OCI-LY3 (cell line): Measurements from ENCODE around the gene ASPRV1.

Source experiments
- H2AFZ ChIP-seq: fragments of 200-600, 300-600 bp; shearing (Covaris generic); 2 replicates; pipeline ENCODE4 v1.6.0; 2014; ENCODE audit warnings: antibody characterized with exemption, low read depth, low read length
- H3K27ac ChIP-seq: fragments of 200-600, 300-600 bp; sonication (generic); 2 replicates; pipeline ENCODE4 v1.5.1; 2014; ENCODE audit warnings: mild to moderate bottlenecking, low read length, moderate library complexity, mixed read lengths
- H3K27me3 ChIP-seq: fragments of 200-600, 300-600 bp; sonication (generic); 2 replicates; pipeline ENCODE4 v1.6.1; 2014; ENCODE audit warnings: low read depth, low read length, mixed read lengths
- H3K36me3 ChIP-seq: fragments of 200-600, 300-600 bp; sonication (generic); replicated peaks from 2 replicates; pipeline ENCODE3; 2014; ENCODE audit warnings: low read depth, low read length, mixed read lengths
- H3K4me1 ChIP-seq: fragments of 300-600, 200-600 bp; sonication (generic); 2 replicates; pipeline ENCODE4 v1.6.1; 2014; ENCODE audit warnings: low read length, mixed read lengths
- H3K4me2 ChIP-seq: fragments of 200-600, 300-600 bp; sonication (generic); 2 replicates; pipeline ENCODE4 v1.6.1; 2014; ENCODE audit warnings: low read length, mixed read lengths
- H3K4me3 ChIP-seq: fragments of 300-600, 200-600 bp; sonication (generic); 2 replicates; pipeline ENCODE4 v1.5.1; 2014; ENCODE audit warnings: antibody characterized with exemption, mild to moderate bottlenecking, low read length, moderate library complexity
- H3K79me2 ChIP-seq: fragments of 300-600, 200-600 bp; shearing (Covaris generic); 2 replicates; pipeline ENCODE4 v1.6.1; 2014; ENCODE audit warnings: mild to moderate bottlenecking, low read length, mixed read lengths
- H3K9ac ChIP-seq: fragments of 300-600, 200-600 bp; shearing (Covaris generic); 2 replicates; pipeline ENCODE4 v1.6.0; 2014; ENCODE audit warnings: mild to moderate bottlenecking, low read length, moderate library complexity
- H3K9me3 ChIP-seq: fragments of 200-600, 300-600 bp; shearing (Covaris generic); 2 replicates; pipeline ENCODE4 v1.6.1; 2014; ENCODE audit warnings: low read length, mixed read lengths; ENCODE audit not compliant: insufficient read depth
- H4K20me1 ChIP-seq: fragments of 200-600, 300-600 bp; sonication (generic); 2 replicates; pipeline ENCODE4 v1.6.1; 2016; ENCODE audit warnings: low read length, mixed read lengths; ENCODE audit not compliant: insufficient read depth
- CTCF ChIP-seq: fragments of 200-600, 300-600 bp; sonication (generic); IDR thresholded peaks from 2 replicates; pipeline ENCODE4 v1.5.1; 2014; ENCODE audit warnings: antibody characterized with exemption, low read length, low read depth
- EZH2phosphoT487 ChIP-seq: fragments of 200-600 bp; shearing (Covaris generic); IDR thresholded peaks from 2 replicates; pipeline ENCODE4 v1.6.1; 2018; ENCODE audit warnings: antibody characterized with exemption, mixed run types, low read depth

ASPRV1 gene

DNA sequence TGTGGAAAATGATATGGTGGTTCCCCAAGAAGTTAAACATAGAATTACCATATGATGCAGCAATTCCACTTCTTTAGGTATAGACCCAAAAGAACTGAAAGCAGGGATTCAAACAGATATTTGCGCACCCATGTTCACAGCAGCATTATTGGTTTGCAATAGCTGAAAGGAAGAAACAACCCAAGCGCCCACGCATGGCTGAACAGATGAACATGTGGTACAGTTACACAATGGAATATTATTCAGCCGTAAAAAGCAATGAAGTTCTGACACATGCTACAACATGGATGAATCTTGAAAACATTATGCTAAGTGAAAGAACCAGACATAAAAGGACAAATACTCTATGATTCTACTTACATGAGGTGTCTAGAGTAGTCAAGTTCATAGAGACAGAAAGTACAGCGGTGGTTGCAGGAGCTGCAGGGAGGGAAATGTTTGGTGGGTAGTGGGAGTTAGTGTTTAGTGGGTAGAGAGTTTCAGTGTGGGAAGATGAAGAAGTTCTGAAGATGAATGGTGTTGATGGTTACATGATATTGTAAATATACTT, 26.7 kb upstream of the ASPRV1 start:
- no peaks in the 10 kb centered on the region for H3K9me3 ChIP-seq
- H3K4me3 ChIP-seq: no peak overlapping the region
- TF ChIP-seq EZH2phosphoT487 (no peak), CTCF (no peak)
- H4K20me1 ChIP-seq: no peaks in the 10 kb centered on the region
- H2AFZ ChIP-seq: no peak overlapping the region
- H3K27ac ChIP-seq: no peak overlapping the region
- no peaks in the 10 kb centered on the region for H3K36me3 ChIP-seq
- no peaks in the 10 kb centered on the region for H3K27me3 ChIP-seq
- H3K4me1 ChIP-seq: no peaks in the 10 kb centered on the region
- H3K79me2 ChIP-seq: no peaks in the 10 kb centered on the region
- H3K9ac ChIP-seq: no peak overlapping the region
- H3K4me2 ChIP-seq: no peak overlapping the region

GRCh38 chr2:69986691-69987090, 25.3 kb upstream of the ASPRV1 start:
- H2AFZ ChIP-seq: no peak overlapping the region
- H3K4me3 ChIP-seq: no peak overlapping the region
- H3K79me2 ChIP-seq: no peaks in the 10 kb centered on the region
- no peak overlapping the region for H3K4me2 ChIP-seq
- H3K36me3 ChIP-seq: no peaks in the 10 kb centered on the region
- no peak overlapping the region for H3K9ac ChIP-seq
- H3K4me1 ChIP-seq: no peaks in the 10 kb centered on the region
- TF ChIP-seq CTCF (no peak), EZH2phosphoT487 (no peak)
- H3K9me3 ChIP-seq: no peaks in the 10 kb centered on the region
- H3K27ac ChIP-seq: no peak overlapping the region
- H3K27me3 ChIP-seq: no peaks in the 10 kb centered on the region
- H4K20me1 ChIP-seq: no peaks in the 10 kb centered on the region

- Histone ChIP-seq H3K27me3 (no peaks in the 10 kb centered on the region), H2AFZ (no peak overlapping the region), H3K4me1 (no peaks in the 10 kb centered on the region), H3K79me2 (no peaks in the 10 kb centered on the region), H3K4me2 (no peak overlapping the region), H3K36me3 (no peaks in the 10 kb centered on the region), H3K9ac (no peak overlapping the region), H4K20me1 (no peaks in the 10 kb centered on the region), H3K9me3 (no peaks in the 10 kb centered on the region), H3K4me3 (no peak overlapping the region), H3K27ac (no peak overlapping the region)
- no peak for TF ChIP-seq EZH2phosphoT487
- TF ChIP-seq CTCF: no peak
These were observed 24.3 kb upstream of the ASPRV1 start for GRCh38 chr2:69985688-69986087.

- TF ChIP-seq CTCF (no peak), EZH2phosphoT487 (no peak)
- H3K79me2 ChIP-seq: no peaks in the 10 kb centered on the region
- no peaks in the 10 kb centered on the region for H4K20me1 ChIP-seq
- H3K4me1 ChIP-seq: no peaks in the 10 kb centered on the region
- H3K36me3 ChIP-seq: no peaks in the 10 kb centered on the region
- H2AFZ ChIP-seq: no peak overlapping the region
- H3K9ac ChIP-seq: no peak overlapping the region
- H3K4me3 ChIP-seq: no peak overlapping the region
- H3K27ac ChIP-seq: no peak overlapping the region
- no peaks in the 10 kb centered on the region for H3K9me3 ChIP-seq
- H3K4me2 ChIP-seq: no peak overlapping the region
- H3K27me3 ChIP-seq: no peaks in the 10 kb centered on the region
These were observed 23.8 kb upstream of the ASPRV1 start for GRCh38 chr2:69985216-69985615.
